D721Med (cell line): ENCODE results near the gene SLC27A2.

Experiments
- DNase-seq: peaks from one replicate; pipeline ENCODE4 v3.0.0; 2011; ENCODE audit warnings: low spot score; ENCODE audit not compliant: insufficient read length
- FAIRE-seq: peaks from 2 replicates; lab custom pipeline; 2011; peaks lifted over from hg19 to GRCh38; lab: Jason Lieb, UNC
- CTCF ChIP-seq: IDR thresholded peaks from 2 replicates; pipeline ENCODE4 v1.5.1; 2012; ENCODE audit warnings: mild to moderate bottlenecking, control low read depth; ENCODE audit not compliant: insufficient read depth; ENCODE audit errors: missing control alignments

SLC27A2 gene

GRCh38 chr15:50192164-50192563, 10.2 kb downstream of the SLC27A2 start:
- no peak for DNase-seq
- no peak for TF ChIP-seq CTCF
- FAIRE-seq: no peak

DNA sequence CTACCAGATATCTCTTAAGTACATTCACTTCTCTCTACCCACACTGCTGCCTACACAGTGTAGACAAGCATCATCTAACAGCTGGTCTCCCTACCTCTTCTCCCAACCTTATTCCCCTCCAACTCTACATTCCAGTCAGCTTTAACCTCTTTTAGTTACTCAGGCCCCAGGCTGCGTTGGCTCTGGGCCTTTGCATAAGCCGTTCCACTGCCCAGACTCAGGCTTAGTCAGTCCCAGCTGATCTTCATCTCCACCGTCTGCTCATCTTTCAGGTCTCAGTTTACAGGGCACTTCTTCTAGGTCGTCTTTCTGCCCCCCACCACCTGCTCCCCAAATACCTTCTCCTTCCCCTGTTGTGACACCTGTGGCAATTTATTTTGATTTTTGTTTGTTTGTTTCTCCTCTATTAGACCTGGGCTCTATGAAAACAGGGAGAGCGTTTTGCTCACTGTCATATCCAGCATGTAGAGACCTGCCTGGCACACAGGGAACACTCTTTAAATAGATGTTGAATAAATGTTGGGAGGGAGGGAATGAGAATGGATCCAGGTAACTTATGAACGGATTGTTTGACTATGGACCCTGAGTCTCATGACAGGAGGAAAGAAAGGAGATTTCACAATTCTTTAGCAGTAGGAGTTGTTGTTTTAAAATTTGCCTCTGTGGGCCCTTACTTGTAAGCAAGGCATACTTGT, 11.1 kb downstream of the SLC27A2 start:
- no peak for FAIRE-seq
- TF ChIP-seq CTCF: no peak

DNA sequence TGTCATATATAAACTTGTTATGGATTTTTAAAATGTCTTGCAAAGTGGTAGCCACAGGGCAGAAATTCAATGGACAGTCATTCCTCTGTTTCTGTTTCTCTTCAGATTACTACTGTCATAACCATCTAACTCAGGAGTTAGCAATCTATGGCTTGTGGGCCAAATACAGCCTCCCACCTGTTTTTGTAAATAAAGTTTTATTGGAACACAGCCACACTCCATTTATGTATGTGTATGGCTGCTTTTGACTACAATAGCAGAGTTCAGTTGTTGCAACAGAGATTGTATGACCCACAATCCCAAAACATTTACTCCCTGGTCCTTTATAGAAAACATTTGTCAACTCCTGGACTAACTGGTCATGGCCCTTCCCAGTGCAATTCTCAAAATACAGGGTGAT, 20.0 kb downstream of the SLC27A2 start:
- FAIRE-seq: no peak
- DNase-seq: no peak
- TF ChIP-seq CTCF: no peak

More for the DNA sequence above, 11.1 kb downstream of the SLC27A2 start:
- DNase-seq: no peak

GRCh38 chr15:50206020-50206419, 24.0 kb downstream of the SLC27A2 start:
- no peak for TF ChIP-seq CTCF
- DNase-seq (no peak), FAIRE-seq (no peak)

GRCh38 chr15:50209809-50210208, 27.8 kb downstream of the SLC27A2 start:
- DNase-seq (no peak), FAIRE-seq (no peak)
- no peak for TF ChIP-seq CTCF

GRCh38 chr15:50210462-50211157, 28.6 kb downstream of the SLC27A2 start:
- no peak for TF ChIP-seq CTCF
- FAIRE-seq (no peak), DNase-seq (no peak)

GRCh38 chr15:50218291-50218690, 36.3 kb downstream of the SLC27A2 start:
- FAIRE-seq: no peak
- TF ChIP-seq CTCF: no peak
- DNase-seq: no peak
